Stomach (tissue), 9 donors: ENCODE results near the gene ZNF683. TPM values are rescaled to one million over a fixed set of nuclear protein-coding genes. Genes with fewer than 3 reads are reported as not detected.
A peak's percentile ranks its signal among the peaks of the same experiment; 100 is the strongest.

Source experiments
- DNase-seq, 2 donors: peaks; one replicate each; pipeline versions ENCODE4 v3.0.0 to v3.0.0-alpha.2; 2013 to 2019
- H3K27ac ChIP-seq, 5 donors: fragments of 200-600 bp in 4 of 5; sonication (generic) in 4 of 5; one replicate each; pipeline ENCODE4 v1.5.1; 2013 to 2019; ENCODE audit warnings: mild to moderate bottlenecking in 1 of 5, moderate library complexity in 1 of 5
- H3K27me3 ChIP-seq, 3 donors: fragments of 200-600 bp; sonication (generic); one replicate each; pipeline ENCODE4 v1.5.1; 2017 to 2019; ENCODE audit warnings: mixed run types in 1 of 3
- H3K36me3 ChIP-seq, 4 donors: fragments of 200-600 bp; sonication (generic); 1 replicate in 3 of 4; 2 replicates in 1 of 4; pipeline ENCODE4 v1.5.1; 2016 to 2019
- H3K4me1 ChIP-seq, 4 donors: fragments of 200-600 bp; sonication (generic); one replicate each; pipeline ENCODE4 v1.5.1; 2016 to 2019
- H3K4me3 ChIP-seq, 4 donors: fragments of 200-600 bp; sonication (generic) in 3 of 4; one replicate each; pipeline ENCODE4 v1.5.1; 2016 to 2019; ENCODE audit warnings: mild to moderate bottlenecking in 1 of 4
- H3K9me3 ChIP-seq, 4 donors: fragments of 200-600 bp; sonication (generic); one replicate each; pipeline ENCODE4 v1.5.1; 2016 to 2019
- CTCF ChIP-seq, 7 experiments: fragments of 450-650 bp in 4 of 7; fragments of 200-600 bp in 3 of 7; sonication (generic) in 3 of 7; IDR thresholded peaks; one replicate each; pipeline ENCODE4 v1.5.1; 2016 to 2019; ENCODE audit warnings: antibody characterized with exemption in 7 of 7, control low read depth in 2 of 7, mild to moderate bottlenecking in 1 of 7
- EP300 ChIP-seq: sonication (generic); formaldehyde crosslinking; IDR thresholded peaks from one replicate; pipeline ENCODE4 v1.6.1; 2017; ENCODE audit warnings: antibody characterized with exemption
- POLR2A ChIP-seq, 4 donors: fragments of 450-650 bp; IDR thresholded peaks; one replicate each; pipeline ENCODE4 v1.6.1; 2016; ENCODE audit warnings: antibody characterized with exemption in 4 of 4, control low read depth in 2 of 4, mild to moderate bottlenecking in 1 of 4, moderate library complexity in 1 of 4
- POLR2AphosphoS5 ChIP-seq, 3 donors: sonication (generic); formaldehyde crosslinking; IDR thresholded peaks; one replicate each; pipeline ENCODE4 v1.6.1; 2016; ENCODE audit warnings: antibody characterized with exemption in 3 of 3
- whole genome bisulfite sequencing, 5 donors: extraction: QIAGEN DNeasy Blood & Tissue Kit in 3 of 5; methylation state at CpG; one replicate each; pipeline versions ENCODE4 v1.1.5 to v1.1.7; 2013 to 2018; 5-methylcytosine and 5-hydroxymethylcytosine counted together
- intact Hi-C: fragments of 100-400 bp; cut with DNase I; formaldehyde crosslinking; loops from one replicate; pipeline ENCODE4 v1.15.1; 2023; ENCODE audit warnings: low total_unique reads
- polyA plus RNA-seq, 3 donors: library from polyadenylated mRNA; stranded (reverse); fragments of 200-250 nt; gene quantifications; one replicate each; pipeline ENCODE4 v1.2.3, GENCODE V29; 2013
- total RNA-seq, 5 donors: library from RNA; depleted of rRNA; stranded (reverse); fragments of >200 nt; gene quantifications; one replicate each; pipeline versions ENCODE4 v1.1.0 to v1.2.3, GENCODE V29; 2014 to 2016
- donor health status: healthy with polysubstance abuse.
- donor health status: Bipolar disorder and iron deficiency.
- donor health status: healthy.

The ZNF683 gene
- total and polyA plus RNA-seq, 8 donors: 0.25 to 3.6 (median 0.90) TPM; not detected in 4

GRCh38 chr1:26409191-26409807 is 36.7 kb upstream of the ZNF683 start:
- peaks cover 0 to 11% (median 5%) of the 10 kb centered on the region in 4 donors for H3K4me1 ChIP-seq
- intact Hi-C loops: no loop called here
- H3K4me3 ChIP-seq: no peak overlapping the region
- H3K36me3 ChIP-seq: no peaks in the 10 kb centered on the region
- DNase-seq: peak in 1 of 2 donors; percentile 42
- 1 to 6% (median 3%) methylated on average over 13 to 16 of the region's 16 CpGs for WGBS, 5 donors
- no peak overlapping the region for H3K27ac ChIP-seq
- no peak for TF ChIP-seq EP300
- no peak for TF ChIP-seq CTCF (IDR thresholded peaks at IDR 0.05)
- TF ChIP-seq POLR2AphosphoS5 (IDR thresholded peaks at IDR 0.05): no peak
- TF ChIP-seq POLR2A (IDR thresholded peaks at IDR 0.05): no peak
- peaks cover 20 to 72% (median 55%) of the 10 kb centered on the region in 3 donors for H3K27me3 ChIP-seq
- H3K9me3 ChIP-seq: no peaks in the 10 kb centered on the region

GRCh38 chr1:26408604-26409003 is 36.1 kb upstream of the ZNF683 start:
- no peak overlapping the region for H3K27ac ChIP-seq
- H3K4me3 ChIP-seq: no peak overlapping the region
- no peak for TF ChIP-seq POLR2AphosphoS5 (IDR thresholded peaks at IDR 0.05)
- no peak for TF ChIP-seq EP300
- no peak for TF ChIP-seq CTCF (IDR thresholded peaks at IDR 0.05)
- H3K9me3 ChIP-seq: no peaks in the 10 kb centered on the region
- intact Hi-C loops: no loop called here
- peak; percentile 68 to 91 for DNase-seq
- H3K36me3 ChIP-seq: no peaks in the 10 kb centered on the region
- 0 to 4% (median 2%) methylated on average over 12 of the region's 12 CpGs for WGBS, 5 donors
- peaks cover 0 to 11% (median 5%) of the 10 kb centered on the region in 4 donors for H3K4me1 ChIP-seq
- H3K27me3 ChIP-seq: peaks cover 20 to 72% (median 48%) of the 10 kb centered on the region in 3 donors

GRCh38 chr1:26405281-26405915 is 32.8 kb upstream of the ZNF683 start:
- TF ChIP-seq EP300 (no peak), CTCF (IDR thresholded peaks at IDR 0.05) (no peak), POLR2AphosphoS5 (IDR thresholded peaks at IDR 0.05) (no peak), POLR2A (IDR thresholded peaks at IDR 0.05) (no peak)
- intact Hi-C loops: no loop called here
- Histone ChIP-seq H3K4me3 (no peak overlapping the region), H3K36me3 (no peaks in the 10 kb centered on the region), H3K4me1 (peaks cover 0 to 11% (median 5%) of the 10 kb centered on the region in 4 donors), H3K27me3 (peaks cover 3 to 68% (median 16%) of the 10 kb centered on the region in 3 donors), H3K27ac (no peak overlapping the region), H3K9me3 (no peaks in the 10 kb centered on the region)
- no peak for DNase-seq
- WGBS, 5 donors: 74 to 80% (median 77%) methylated on average over 7 of the region's 7 CpGs

- Histone ChIP-seq H3K4me3 (no peak overlapping the region), H3K36me3 (no peaks in the 10 kb centered on the region), H3K27ac (no peak overlapping the region), H3K27me3 (peaks cover 0 to 60% (median 9%) of the 10 kb centered on the region in 3 donors), H3K9me3 (no peaks in the 10 kb centered on the region), H3K4me1 (peaks cover 0 to 11% (median 5%) of the 10 kb centered on the region in 4 donors)
- intact Hi-C loops: no loop called here
- no peak for TF ChIP-seq POLR2AphosphoS5 (IDR thresholded peaks at IDR 0.05)
- TF ChIP-seq EP300: no peak
- no peak for DNase-seq
- 68 to 80% (median 77%) methylated on average over 2 of the region's 2 CpGs for WGBS, 5 donors
Measured at GRCh38 chr1:26404641-26405040, 32.1 kb upstream of the ZNF683 start.

GRCh38 chr1:26403656-26404055 is 31.1 kb upstream of the ZNF683 start:
- 23 to 34% (median 33%) methylated on average over 4 of the region's 4 CpGs for whole genome bisulfite sequencing, 5 donors
- DNase-seq: no peak
- intact Hi-C loops: no loop called here
- Histone ChIP-seq H3K4me1 (peaks cover 0 to 1% (median under 1%) of the 10 kb centered on the region in 4 donors), H3K27me3 (peaks cover 0 to 51% (median 0%) of the 10 kb centered on the region in 3 donors), H3K27ac (no peak overlapping the region), H3K4me3 (no peak overlapping the region), H3K36me3 (no peaks in the 10 kb centered on the region), H3K9me3 (no peaks in the 10 kb centered on the region)
- no peak for TF ChIP-seq CTCF (IDR thresholded peaks at IDR 0.05)
- TF ChIP-seq POLR2AphosphoS5 (IDR thresholded peaks at IDR 0.05): no peak
- TF ChIP-seq POLR2A (IDR thresholded peaks at IDR 0.05): no peak
- TF ChIP-seq EP300: no peak
